Loucy (cell line): Measurements from ENCODE around the gene BARX2.

ENCODE experiments used
- EZH2phosphoT487 ChIP-seq: fragments of 200-600 bp; IDR thresholded peaks from 2 replicates; pipeline ENCODE4 v1.6.1; 2018; ENCODE audit warnings: antibody characterized with exemption, mild to moderate bottlenecking, moderate library complexity, borderline replicate concordance
- TF ChIP-seq, protein P1 (sequence below): fragments of 200-600 bp; sonication (generic); conservative IDR thresholded peaks from 2 replicates; pipeline ENCODE4 v1.5.1; 2014; ENCODE audit warnings: mild to moderate bottlenecking, antibody characterized with exemption, low read length

DNA sequence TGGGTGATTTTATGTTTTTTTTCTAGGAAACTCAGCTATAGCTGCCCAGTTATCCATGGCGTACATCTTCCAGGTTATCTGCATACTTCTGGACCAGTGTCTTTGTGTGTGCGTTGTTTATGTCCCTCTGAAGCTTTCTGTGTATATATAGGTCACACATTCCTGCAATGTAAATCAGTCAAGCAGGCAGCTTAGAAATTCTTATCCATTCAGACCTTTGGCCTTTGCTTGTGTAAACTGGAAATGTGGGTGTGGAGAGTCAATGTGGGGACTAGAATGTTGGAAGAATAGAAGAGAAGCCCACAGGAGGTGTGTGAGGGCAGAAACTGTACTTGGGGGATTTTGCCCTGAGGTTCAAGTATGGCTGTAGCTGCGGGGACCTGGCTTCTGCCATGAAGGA lies 51.7 kb downstream of the BARX2 start:
- TF ChIP-seq, protein P1, sequence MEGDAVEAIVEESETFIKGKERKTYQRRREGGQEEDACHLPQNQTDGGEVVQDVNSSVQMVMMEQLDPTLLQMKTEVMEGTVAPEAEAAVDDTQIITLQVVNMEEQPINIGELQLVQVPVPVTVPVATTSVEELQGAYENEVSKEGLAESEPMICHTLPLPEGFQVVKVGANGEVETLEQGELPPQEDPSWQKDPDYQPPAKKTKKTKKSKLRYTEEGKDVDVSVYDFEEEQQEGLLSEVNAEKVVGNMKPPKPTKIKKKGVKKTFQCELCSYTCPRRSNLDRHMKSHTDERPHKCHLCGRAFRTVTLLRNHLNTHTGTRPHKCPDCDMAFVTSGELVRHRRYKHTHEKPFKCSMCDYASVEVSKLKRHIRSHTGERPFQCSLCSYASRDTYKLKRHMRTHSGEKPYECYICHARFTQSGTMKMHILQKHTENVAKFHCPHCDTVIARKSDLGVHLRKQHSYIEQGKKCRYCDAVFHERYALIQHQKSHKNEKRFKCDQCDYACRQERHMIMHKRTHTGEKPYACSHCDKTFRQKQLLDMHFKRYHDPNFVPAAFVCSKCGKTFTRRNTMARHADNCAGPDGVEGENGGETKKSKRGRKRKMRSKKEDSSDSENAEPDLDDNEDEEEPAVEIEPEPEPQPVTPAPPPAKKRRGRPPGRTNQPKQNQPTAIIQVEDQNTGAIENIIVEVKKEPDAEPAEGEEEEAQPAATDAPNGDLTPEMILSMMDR: no peak
- TF ChIP-seq EZH2phosphoT487: no peak
